ENCODE data around the gene PRKCE. TPM values are rescaled to one million over a fixed set of nuclear protein-coding genes. Genes with fewer than 3 reads are reported as not detected.

Gene PRKCE
- total RNA-seq, 1 experiment from 2014 or later: 21.7 TPM

DNA sequence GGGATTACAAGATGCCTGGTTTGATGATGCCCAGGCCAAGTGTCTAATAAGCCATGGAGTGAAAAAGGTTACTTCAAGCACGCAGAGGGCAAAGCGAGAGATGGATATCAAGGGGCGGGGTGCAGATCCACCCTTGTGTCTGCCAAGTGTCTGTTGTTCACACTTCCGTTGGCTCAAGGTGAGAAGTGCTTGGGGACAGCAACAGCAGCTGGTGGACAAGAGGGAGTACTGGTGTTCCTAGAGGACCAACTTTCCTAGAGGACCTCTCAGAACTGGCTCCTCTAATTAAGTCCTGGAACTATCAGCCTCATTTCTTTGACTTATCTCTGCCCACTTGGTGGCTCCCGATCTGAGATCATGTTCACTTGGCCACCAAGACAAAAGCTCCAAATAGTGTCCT is 299.1 kb downstream of the PRKCE start:
- no peak overlapping the region for H3K4me2 ChIP-seq
- intact Hi-C loops (cut with micrococcal nuclease; ENCODE audit: unreplicated experiment): no loop called here
- BruUV-seq (replicated peaks): no TSS peak
- H3K4me3 ChIP-seq: no peak overlapping the region
- no peaks in the 10 kb centered on the region for H3K27me3 ChIP-seq (ENCODE audit: insufficient read depth, low read depth)
- ChIA-PET CTCF (no interaction called here), POLR2A (ENCODE audit: unreplicated experiment) (no interaction called here)
- peaks cover 16% of the 10 kb centered on the region for H3K4me1 ChIP-seq (replicated peaks; ENCODE audit: insufficient read depth)
- DNase-seq: no peak
- H3F3A ChIP-seq (ENCODE audit: insufficient read depth, low read depth): peaks cover 16% of the 10 kb centered on the region
- H4K20me1 ChIP-seq (ENCODE audit: insufficient read depth): peaks cover 10% of the 10 kb centered on the region; the same call in 1 of the 2 replicates
- H3K9me2 ChIP-seq (ENCODE audit: insufficient read depth): no peaks in the 10 kb centered on the region
- no peaks in the 10 kb centered on the region for H3K36me3 ChIP-seq (ENCODE audit: low read depth)
- TF ChIP-seq, protein P1, sequence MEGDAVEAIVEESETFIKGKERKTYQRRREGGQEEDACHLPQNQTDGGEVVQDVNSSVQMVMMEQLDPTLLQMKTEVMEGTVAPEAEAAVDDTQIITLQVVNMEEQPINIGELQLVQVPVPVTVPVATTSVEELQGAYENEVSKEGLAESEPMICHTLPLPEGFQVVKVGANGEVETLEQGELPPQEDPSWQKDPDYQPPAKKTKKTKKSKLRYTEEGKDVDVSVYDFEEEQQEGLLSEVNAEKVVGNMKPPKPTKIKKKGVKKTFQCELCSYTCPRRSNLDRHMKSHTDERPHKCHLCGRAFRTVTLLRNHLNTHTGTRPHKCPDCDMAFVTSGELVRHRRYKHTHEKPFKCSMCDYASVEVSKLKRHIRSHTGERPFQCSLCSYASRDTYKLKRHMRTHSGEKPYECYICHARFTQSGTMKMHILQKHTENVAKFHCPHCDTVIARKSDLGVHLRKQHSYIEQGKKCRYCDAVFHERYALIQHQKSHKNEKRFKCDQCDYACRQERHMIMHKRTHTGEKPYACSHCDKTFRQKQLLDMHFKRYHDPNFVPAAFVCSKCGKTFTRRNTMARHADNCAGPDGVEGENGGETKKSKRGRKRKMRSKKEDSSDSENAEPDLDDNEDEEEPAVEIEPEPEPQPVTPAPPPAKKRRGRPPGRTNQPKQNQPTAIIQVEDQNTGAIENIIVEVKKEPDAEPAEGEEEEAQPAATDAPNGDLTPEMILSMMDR (conservative IDR thresholded peaks at IDR 0.05): no peak
- TF ChIP-seq EZH2 (IDR thresholded peaks at IDR 0.05; ENCODE audit: low read depth): no peak
- no peak overlapping the region for H2AFZ ChIP-seq
- no peaks in the 10 kb centered on the region for H3K9me3 ChIP-seq (ENCODE audit: insufficient read depth, low read depth)
- H3K27ac ChIP-seq: no peak overlapping the region
- peaks cover 6% of the 10 kb centered on the region; the same call in 1 of the 2 replicates for H3K79me2 ChIP-seq (ENCODE audit: low read depth)

DNA sequence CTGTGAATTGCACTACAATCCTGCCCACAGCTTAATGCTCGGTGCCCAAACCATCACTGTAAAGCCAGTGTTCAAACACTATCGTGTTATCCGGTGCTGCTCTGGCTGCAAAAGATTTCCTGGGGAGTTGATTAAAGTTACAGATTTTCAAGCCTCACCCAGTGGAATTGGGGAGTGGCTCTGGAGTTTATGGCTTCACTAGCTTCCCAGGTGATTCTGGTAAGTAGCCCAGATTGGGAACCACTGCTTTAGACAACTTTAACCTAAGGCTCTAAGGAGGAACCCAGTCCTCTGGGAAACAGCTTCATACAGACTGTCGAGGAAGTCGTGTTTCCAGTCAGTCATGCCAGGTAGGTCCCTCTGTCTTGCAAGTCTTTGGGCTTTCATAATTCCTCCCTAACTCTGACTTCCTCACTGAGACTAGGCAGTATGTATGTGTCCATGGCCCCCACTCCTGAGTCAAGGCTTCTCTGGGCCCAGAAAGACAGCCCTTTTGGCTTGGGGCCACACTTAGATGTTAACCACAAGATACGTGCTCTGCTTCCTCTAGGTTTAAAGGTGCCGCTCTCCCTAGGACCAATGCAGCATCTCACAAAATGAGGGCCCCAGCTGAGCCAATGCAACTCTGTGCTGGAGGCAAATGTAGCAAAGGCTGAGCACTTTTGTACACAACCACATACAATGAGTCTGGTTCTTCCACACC is 299.7 kb downstream of the PRKCE start:
- H3K27ac ChIP-seq: no peak overlapping the region
- H2AFZ ChIP-seq: no peak overlapping the region
- no peaks in the 10 kb centered on the region for H3K9me3 ChIP-seq (ENCODE audit: insufficient read depth, low read depth)
- H3K4me3 ChIP-seq: no peak overlapping the region
- H3F3A ChIP-seq (ENCODE audit: insufficient read depth, low read depth): peaks cover 11% of the 10 kb centered on the region
- ChIA-PET POLR2A (ENCODE audit: unreplicated experiment) (no interaction called here), CTCF (no interaction called here)
- peaks cover 6% of the 10 kb centered on the region; the same call in 1 of the 2 replicates for H3K79me2 ChIP-seq (ENCODE audit: low read depth)
- peaks cover 9% of the 10 kb centered on the region; the same call in 1 of the 2 replicates for H4K20me1 ChIP-seq (ENCODE audit: insufficient read depth)
- TF ChIP-seq EZH2 (IDR thresholded peaks at IDR 0.05; ENCODE audit: low read depth): no peak
- TF ChIP-seq, protein P1 (conservative IDR thresholded peaks at IDR 0.05): no peak
- no peaks in the 10 kb centered on the region for H3K27me3 ChIP-seq (ENCODE audit: insufficient read depth, low read depth)
- H3K4me2 ChIP-seq: no peak overlapping the region
- intact Hi-C loops (cut with micrococcal nuclease; ENCODE audit: unreplicated experiment): no loop called here
- no TSS peak for BruUV-seq (replicated peaks)
- H3K9me2 ChIP-seq (ENCODE audit: insufficient read depth): no peaks in the 10 kb centered on the region
- H3K4me1 ChIP-seq (replicated peaks; ENCODE audit: insufficient read depth): peaks cover 11% of the 10 kb centered on the region
- no peaks in the 10 kb centered on the region for H3K36me3 ChIP-seq (ENCODE audit: low read depth)
- DNase-seq: no peak

DNA sequence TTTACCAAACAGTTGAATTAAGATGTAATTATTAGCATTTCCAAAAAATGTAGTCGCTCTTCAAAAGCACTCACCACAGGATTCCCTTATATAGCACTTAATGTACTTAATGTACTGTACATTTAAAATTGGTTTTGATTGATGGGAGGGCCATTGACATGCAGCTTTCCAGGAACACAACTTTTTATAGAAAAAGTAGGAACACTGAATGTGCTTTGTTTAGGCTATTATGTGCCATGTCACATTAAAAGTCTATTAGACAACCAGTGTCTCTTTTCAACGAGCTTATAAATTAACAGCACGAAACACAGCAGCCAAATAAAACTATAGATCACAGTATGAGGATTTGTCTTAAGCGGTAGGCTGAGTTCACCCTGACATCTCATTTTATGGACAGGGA is 301.1 kb downstream of the PRKCE start:
- Histone ChIP-seq H3F3A (ENCODE audit: insufficient read depth, low read depth) (no peaks in the 10 kb centered on the region), H3K79me2 (ENCODE audit: low read depth) (no peaks in the 10 kb centered on the region), H3K4me1 (replicated peaks; ENCODE audit: insufficient read depth) (no peaks in the 10 kb centered on the region), H3K4me2 (no peak overlapping the region), H2AFZ (no peak overlapping the region), H3K4me3 (no peak overlapping the region), H3K9me2 (ENCODE audit: insufficient read depth) (no peaks in the 10 kb centered on the region), H4K20me1 (ENCODE audit: insufficient read depth) (peaks cover 10% of the 10 kb centered on the region; the same call in 1 of the 2 replicates), H3K27ac (no peak overlapping the region), H3K36me3 (ENCODE audit: low read depth) (no peaks in the 10 kb centered on the region), H3K9me3 (ENCODE audit: insufficient read depth, low read depth) (no peaks in the 10 kb centered on the region), H3K27me3 (ENCODE audit: insufficient read depth, low read depth) (no peaks in the 10 kb centered on the region)
- TF ChIP-seq EZH2 (IDR thresholded peaks at IDR 0.05; ENCODE audit: low read depth): no peak
- TF ChIP-seq, protein P1 (conservative IDR thresholded peaks at IDR 0.05): no peak
- intact Hi-C loops (cut with micrococcal nuclease; ENCODE audit: unreplicated experiment): no loop called here
- ChIA-PET CTCF (interaction anchor here (0.7 kb wide), 1 partner anchor 377 kb away, joined by 3 read pairs; no protein-coding TSS in a partner anchor), POLR2A (ENCODE audit: unreplicated experiment) (interaction anchor here (0.7 kb wide), 1 partner anchor 458 kb away, joined by 4 read pairs; no protein-coding TSS in a partner anchor)
- no peak for DNase-seq
- no TSS peak for BruUV-seq (replicated peaks)
